HepG2 (cell line): ENCODE measurements around the gene HSD11B2. TPM values are rescaled to one million over a fixed set of nuclear protein-coding genes. Genes with fewer than 3 reads are reported as not detected.
A peak's percentile ranks its signal among the peaks of the same experiment; 100 is the strongest.

Source experiments
- AHR ChIP-seq: IDR thresholded peaks from 2 replicates; pipeline ENCODE4 v1.6.1; 2018; ENCODE audit warnings: missing genetic modification reagents, missing compliant biosample characterization
- CENPT ChIP-seq: sonication (generic); formaldehyde crosslinking; IDR thresholded peaks from 2 replicates; pipeline ENCODE4 v1.8.0; 2022; ENCODE audit warnings: low read depth, mild to moderate bottlenecking, moderate library complexity, missing genetic modification reagents
- CTCF ChIP-seq: sonication (generic); formaldehyde crosslinking; IDR thresholded peaks from 2 replicates; pipeline ENCODE4 v1.5.0; 2020; ENCODE audit warnings: mild to moderate bottlenecking, missing genetic modification reagents, moderate library complexity
- ELF4 ChIP-seq: sonication (generic); formaldehyde crosslinking; IDR thresholded peaks from 2 replicates; pipeline ENCODE4 v1.5.0; 2020; ENCODE audit warnings: missing genetic modification reagents, mild to moderate bottlenecking, moderate library complexity, borderline replicate concordance
- ELK4 ChIP-seq: sonication (generic); formaldehyde crosslinking; IDR thresholded peaks from 2 replicates; pipeline ENCODE4 v1.9.0; 2021; ENCODE audit warnings: missing genetic modification reagents, borderline replicate concordance
- GTF2F1 ChIP-seq: fragments of 150-350 bp; IDR thresholded peaks from 2 replicates; pipeline ENCODE4 v1.6.1; 2014; ENCODE audit warnings: low read length
- HNRNPL ChIP-seq: fragments of 200-400 bp; formaldehyde crosslinking; IDR thresholded peaks from 2 replicates; pipeline ENCODE4 v1.6.1; 2017; ENCODE audit warnings: mild to moderate bottlenecking, low read depth, low read length
- MLLT10 ChIP-seq: sonication (generic); formaldehyde crosslinking; IDR thresholded peaks from 2 replicates; pipeline ENCODE4 v1.4.0; 2020; ENCODE audit warnings: missing genetic modification reagents
- NFYB ChIP-seq: sonication (generic); formaldehyde crosslinking; IDR thresholded peaks from 2 replicates; pipeline ENCODE4 v1.4.0; 2020; ENCODE audit warnings: missing genetic modification reagents
- NONO ChIP-seq, 2 experiments: fragments of 450-650 bp in 1 of 2; sonication (generic) in 1 of 2; formaldehyde crosslinking in 1 of 2; IDR thresholded peaks in 1 of 2; conservative IDR thresholded peaks in 1 of 2; 2 replicates each; pipeline versions ENCODE4 v1.6.1 to v1.8.0; 2017 to 2022; ENCODE audit warnings: mild to moderate bottlenecking in 1 of 2, missing genetic modification reagents in 1 of 2, moderate library complexity in 1 of 2
- RAD21 ChIP-seq: fragments of 450-650 bp; formaldehyde crosslinking; IDR thresholded peaks from 2 replicates; pipeline ENCODE4 v1.5.0; 2020; ENCODE audit warnings: mild to moderate bottlenecking
- RFXAP ChIP-seq: sonication (generic); formaldehyde crosslinking; IDR thresholded peaks from 2 replicates; pipeline ENCODE4 v1.4.0; 2020; ENCODE audit warnings: missing genetic modification reagents, borderline replicate concordance
- SMAD1 ChIP-seq: sonication (generic); formaldehyde crosslinking; IDR thresholded peaks from 2 replicates; pipeline ENCODE4 v1.4.0; 2020; ENCODE audit warnings: missing genetic modification reagents, low read depth, mild to moderate bottlenecking, borderline replicate concordance
- SOX6 ChIP-seq, 2 experiments: fragments of 450-650 bp in 1 of 2; sonication (generic) in 1 of 2; formaldehyde crosslinking in 1 of 2; IDR thresholded peaks; 2 replicates each; pipeline versions ENCODE4 v1.4.0 to v1.6.1; 2017 to 2020; ENCODE audit warnings: antibody characterized with exemption in 1 of 2, mild to moderate bottlenecking in 1 of 2, missing genetic modification reagents in 1 of 2
- TCF7L2 ChIP-seq: IDR thresholded peaks from 2 replicates; pipeline ENCODE4 v1.6.1; 2011; ENCODE audit warnings: mild to moderate bottlenecking, low read depth, low read length, moderate library complexity
- TP53 ChIP-seq: sonication (generic); formaldehyde crosslinking; conservative IDR thresholded peaks from 2 replicates; pipeline ENCODE4 v1.4.0; 2020; ENCODE audit warnings: missing genetic modification reagents
- XBP1 ChIP-seq: sonication (generic); formaldehyde crosslinking; IDR thresholded peaks from 2 replicates; pipeline ENCODE4 v1.5.0; 2020; ENCODE audit warnings: missing genetic modification reagents
- ZBTB25 ChIP-seq: IDR thresholded peaks from 2 replicates; pipeline ENCODE4 v1.6.1; 2018; ENCODE audit warnings: missing genetic modification reagents
- ZC3H13 ChIP-seq: sonication (generic); formaldehyde crosslinking; IDR thresholded peaks from 2 replicates; pipeline ENCODE4 v1.8.1; 2023; ENCODE audit warnings: mild to moderate bottlenecking, missing genetic modification reagents, moderate library complexity
- ZNF460 ChIP-seq: sonication (generic); formaldehyde crosslinking; IDR thresholded peaks from 2 replicates; pipeline ENCODE4 v1.5.1; 2020; ENCODE audit warnings: missing genetic modification reagents, mild to moderate bottlenecking, borderline replicate concordance
- ZNF546 ChIP-seq: sonication (generic); formaldehyde crosslinking; conservative IDR thresholded peaks from 2 replicates; pipeline ENCODE4 v1.8.1; 2023; ENCODE audit warnings: mild to moderate bottlenecking, missing genetic modification reagents
- ZNF564 ChIP-seq: sonication (generic); formaldehyde crosslinking; IDR thresholded peaks from 2 replicates; pipeline ENCODE4 v1.8.1; 2023; ENCODE audit warnings: mild to moderate bottlenecking, missing genetic modification reagents
- ZNF672 ChIP-seq: sonication (generic); formaldehyde crosslinking; IDR thresholded peaks from 2 replicates; pipeline ENCODE4 v1.8.1; 2022; ENCODE audit warnings: missing genetic modification reagents
- ZNF775 ChIP-seq: sonication (generic); formaldehyde crosslinking; IDR thresholded peaks from 2 replicates; pipeline ENCODE4 v1.4.0; 2020; ENCODE audit warnings: missing genetic modification reagents, mild to moderate bottlenecking, moderate library complexity, borderline replicate concordance
- ZSCAN25 ChIP-seq: sonication (generic); formaldehyde crosslinking; IDR thresholded peaks from 2 replicates; pipeline ENCODE4 v1.8.0; 2022; ENCODE audit warnings: mild to moderate bottlenecking, missing genetic modification reagents
- ZSCAN30 ChIP-seq: sonication (generic); formaldehyde crosslinking; IDR thresholded peaks from 2 replicates; pipeline ENCODE4 v1.5.0; 2020; ENCODE audit warnings: mild to moderate bottlenecking, missing genetic modification reagents
- polyA plus RNA-seq, 8 experiments: library from polyadenylated mRNA; depleted of rRNA in 3 of 8; stranded (reverse) in 7 of 8; unstranded in 1 of 8; fragments of >200 nt; fragmentation: Illumina TruSeq in 4 of 8; extraction: Trizol in 4 of 8; gene quantifications; 2 replicates each; pipeline versions ENCODE4 v1.2.1 to v1.2.3, GENCODE V29; 2011 to 2016; ENCODE audit warnings: low read depth in 4 of 8, missing spikeins in 1 of 8, mixed read lengths in 1 of 8; ENCODE audit not compliant: insufficient read depth in 1 of 8
- total RNA-seq, 5 experiments: library from RNA; depleted of rRNA; stranded (reverse); fragments of >200 nt; fragmentation: Illumina TruSeq; extraction: Trizol; gene quantifications; 2 replicates each; pipeline ENCODE4 v1.2.3, GENCODE V29; 2016; ENCODE audit warnings: low read depth in 1 of 5

HSD11B2 gene
- total and polyA plus RNA-seq, 2 of the 13 experiments (the other 11 are each of a cell fraction or from before 2014, with no cell fraction given): 8.9 to 13.6 TPM

GRCh38 chr16:67445441-67445912 is 14.6 kb downstream of the HSD11B2 start (continued):
- no peak for TF ChIP-seq ZNF460 (CRISPR knock-in tag)
- TF ChIP-seq ZNF564 (CRISPR knock-in tag): no peak
- peak; percentile 22; the same call in 1 of the 2 replicates for TF ChIP-seq AHR (CRISPR knock-in tag)
- no peak for TF ChIP-seq TP53 (CRISPR knock-in tag)
- TF ChIP-seq NONO (IDR thresholded peaks at IDR 0.05): no peak
- 0 out of 2 replicates have a peak, but pooled peaks have one; percentile 18 for TF ChIP-seq NONO (CRISPR knock-in tag; conservative IDR thresholded peaks at IDR 0.05)
- TF ChIP-seq GTF2F1: no peak
- no peak for TF ChIP-seq ZNF775
- no peak for TF ChIP-seq ZNF672
- no peak for TF ChIP-seq ZNF546
- no peak for TF ChIP-seq SOX6 (IDR thresholded peaks at IDR 0.05)
- TF ChIP-seq SOX6 (CRISPR knock-in tag; IDR thresholded peaks at IDR 0.05): no peak
- TF ChIP-seq SMAD1 (CRISPR knock-in tag): no peak
- peak; percentile 26; the same call in 1 of the 2 replicates for TF ChIP-seq RAD21 (CRISPR knock-in tag)
- TF ChIP-seq ZBTB25 (CRISPR knock-in tag): no peak
- no peak for TF ChIP-seq NFYB (CRISPR knock-in tag)
- 0 out of 2 replicates have a peak, but pooled peaks have one; percentile 4 for TF ChIP-seq RFXAP (CRISPR knock-in tag)
- no peak for TF ChIP-seq XBP1 (CRISPR knock-in tag)
- no peak for TF ChIP-seq CENPT (CRISPR knock-in tag)
- no peak for TF ChIP-seq TCF7L2
- TF ChIP-seq ZC3H13 (CRISPR knock-in tag): 0 out of 2 replicates have a peak, but pooled peaks have one; percentile 26
- TF ChIP-seq ELK4: no peak
- no peak for TF ChIP-seq MLLT10
- 0 out of 2 replicates have a peak, but pooled peaks have one; percentile 47 for TF ChIP-seq ZSCAN30 (CRISPR knock-in tag)
- TF ChIP-seq CTCF (CRISPR knock-in tag): peak; percentile 67
- no peak for TF ChIP-seq ELF4 (CRISPR knock-in tag)
- peak; percentile 58; the same call in 1 of the 2 replicates for TF ChIP-seq ZSCAN25 (CRISPR knock-in tag)
- 0 out of 2 replicates have a peak, but pooled peaks have one; percentile 11 for TF ChIP-seq HNRNPL
